HCT116 (cell line): ENCODE results near the gene CCZ1.
"Not testable (repeated sequence)": the region's sequence is repeated elsewhere in the genome, so short reads cannot be mapped to it uniquely, and the experiment has no call there.

Source experiments
- CEBPB ChIP-seq: IDR thresholded peaks from 2 replicates; pipeline ENCODE4 v1.6.1; 2012; ENCODE audit warnings: low read depth
- EGR1 ChIP-seq: IDR thresholded peaks from 2 replicates; pipeline ENCODE4 v1.6.1; 2012; ENCODE audit warnings: low read depth
- EZH2 ChIP-seq: fragments of 200-600 bp; sonication (generic); IDR thresholded peaks from 2 replicates; pipeline ENCODE4 v1.6.1; 2017; ENCODE audit warnings: antibody characterized with exemption, mixed run types
- POLR2A ChIP-seq: IDR thresholded peaks from 2 replicates; pipeline ENCODE4 v1.7.0; 2011; ENCODE audit warnings: borderline replicate concordance; ENCODE audit not compliant: insufficient read depth, insufficient read length; ENCODE audit errors: extremely low read depth
- RAD21 ChIP-seq: IDR thresholded peaks from 2 replicates; pipeline ENCODE4 v1.6.1; 2012; ENCODE audit warnings: low read depth, mild to moderate bottlenecking
- SRF ChIP-seq: IDR thresholded peaks from 2 replicates; pipeline ENCODE4 v1.6.1; 2012; ENCODE audit warnings: low read depth
- YY1 ChIP-seq: IDR thresholded peaks from 2 replicates; pipeline ENCODE4 v1.6.1; 2011; ENCODE audit warnings: low read length, low read depth, moderate library complexity, mild to moderate bottlenecking; ENCODE audit not compliant: insufficient replicate concordance; ENCODE audit errors: extremely low read depth
- ZFX ChIP-seq: fragments of 450-650 bp; IDR thresholded peaks from 2 replicates; pipeline ENCODE4 v1.6.1; 2017
- TF ChIP-seq, protein P1 (sequence below): IDR thresholded peaks from 2 replicates; pipeline ENCODE4 v1.6.1; 2012; ENCODE audit warnings: low read depth
- TF ChIP-seq, protein P2 (sequence below), 3 experiments: fragments of 200-600 bp in 1 of 3; sonication (generic) in 1 of 3; IDR thresholded peaks in 2 of 3; conservative IDR thresholded peaks in 1 of 3; 2 replicates each; pipeline ENCODE4 v1.5.1; 2012 to 2017; ENCODE audit warnings: low read depth in 2 of 3, low read length in 2 of 3, antibody characterized with exemption in 1 of 3, borderline replicate concordance in 1 of 3, control low read depth in 1 of 3, mild to moderate bottlenecking in 1 of 3, mixed read lengths in 1 of 3, mixed run types in 1 of 3, moderate library complexity in 1 of 3; ENCODE audit not compliant: insufficient read depth in 1 of 3
- TF ChIP-seq, protein P3 (sequence below): IDR thresholded peaks from 2 replicates; pipeline ENCODE4 v1.6.1; 2011; ENCODE audit warnings: mild to moderate bottlenecking, low read length, moderate library complexity; ENCODE audit not compliant: insufficient replicate concordance; ENCODE audit errors: extremely low read depth
- TF ChIP-seq, protein P4 (sequence below): IDR thresholded peaks from 2 replicates; pipeline ENCODE4 v1.6.1; 2012

DNA sequence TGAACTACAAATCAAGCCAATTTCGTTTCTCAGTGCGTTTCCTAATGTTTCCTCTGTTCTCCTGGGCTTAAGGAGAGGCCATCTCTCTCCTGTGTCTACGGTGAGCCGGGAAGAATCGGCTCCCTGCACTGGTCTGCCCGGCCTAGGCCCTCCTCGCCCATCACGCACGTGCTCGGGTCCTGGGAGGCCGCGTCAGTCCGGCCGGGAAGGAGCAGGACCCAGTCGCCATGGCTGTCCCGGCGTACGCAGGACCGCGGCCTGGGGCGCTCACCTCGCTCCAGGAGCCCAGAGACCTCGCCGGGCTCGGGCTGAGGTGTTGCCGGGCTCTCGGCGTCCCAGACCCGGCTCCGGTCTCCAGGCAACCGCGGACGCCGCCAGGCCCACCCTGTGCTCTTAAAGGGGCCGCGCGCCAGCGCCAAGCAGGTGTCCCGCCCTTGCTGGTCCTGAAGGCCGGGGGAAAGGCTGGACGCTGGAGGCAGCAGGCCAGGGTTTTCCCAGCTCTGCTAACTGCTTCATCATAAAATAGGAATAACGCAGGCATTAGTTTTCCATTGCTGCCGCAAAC lies 71.9 kb downstream of the CCZ1 start, which contains the start of gene RSPH10B:
- not testable (repeated sequence) for TF ChIP-seq POLR2A, EZH2, CEBPB, EGR1, YY1, SRF, ZFX, RAD21
- TF ChIP-seq, protein P1, sequence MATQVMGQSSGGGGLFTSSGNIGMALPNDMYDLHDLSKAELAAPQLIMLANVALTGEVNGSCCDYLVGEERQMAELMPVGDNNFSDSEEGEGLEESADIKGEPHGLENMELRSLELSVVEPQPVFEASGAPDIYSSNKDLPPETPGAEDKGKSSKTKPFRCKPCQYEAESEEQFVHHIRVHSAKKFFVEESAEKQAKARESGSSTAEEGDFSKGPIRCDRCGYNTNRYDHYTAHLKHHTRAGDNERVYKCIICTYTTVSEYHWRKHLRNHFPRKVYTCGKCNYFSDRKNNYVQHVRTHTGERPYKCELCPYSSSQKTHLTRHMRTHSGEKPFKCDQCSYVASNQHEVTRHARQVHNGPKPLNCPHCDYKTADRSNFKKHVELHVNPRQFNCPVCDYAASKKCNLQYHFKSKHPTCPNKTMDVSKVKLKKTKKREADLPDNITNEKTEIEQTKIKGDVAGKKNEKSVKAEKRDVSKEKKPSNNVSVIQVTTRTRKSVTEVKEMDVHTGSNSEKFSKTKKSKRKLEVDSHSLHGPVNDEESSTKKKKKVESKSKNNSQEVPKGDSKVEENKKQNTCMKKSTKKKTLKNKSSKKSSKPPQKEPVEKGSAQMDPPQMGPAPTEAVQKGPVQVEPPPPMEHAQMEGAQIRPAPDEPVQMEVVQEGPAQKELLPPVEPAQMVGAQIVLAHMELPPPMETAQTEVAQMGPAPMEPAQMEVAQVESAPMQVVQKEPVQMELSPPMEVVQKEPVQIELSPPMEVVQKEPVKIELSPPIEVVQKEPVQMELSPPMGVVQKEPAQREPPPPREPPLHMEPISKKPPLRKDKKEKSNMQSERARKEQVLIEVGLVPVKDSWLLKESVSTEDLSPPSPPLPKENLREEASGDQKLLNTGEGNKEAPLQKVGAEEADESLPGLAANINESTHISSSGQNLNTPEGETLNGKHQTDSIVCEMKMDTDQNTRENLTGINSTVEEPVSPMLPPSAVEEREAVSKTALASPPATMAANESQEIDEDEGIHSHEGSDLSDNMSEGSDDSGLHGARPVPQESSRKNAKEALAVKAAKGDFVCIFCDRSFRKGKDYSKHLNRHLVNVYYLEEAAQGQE, result not testable (repeated sequence)
- TF ChIP-seq, protein P2, sequence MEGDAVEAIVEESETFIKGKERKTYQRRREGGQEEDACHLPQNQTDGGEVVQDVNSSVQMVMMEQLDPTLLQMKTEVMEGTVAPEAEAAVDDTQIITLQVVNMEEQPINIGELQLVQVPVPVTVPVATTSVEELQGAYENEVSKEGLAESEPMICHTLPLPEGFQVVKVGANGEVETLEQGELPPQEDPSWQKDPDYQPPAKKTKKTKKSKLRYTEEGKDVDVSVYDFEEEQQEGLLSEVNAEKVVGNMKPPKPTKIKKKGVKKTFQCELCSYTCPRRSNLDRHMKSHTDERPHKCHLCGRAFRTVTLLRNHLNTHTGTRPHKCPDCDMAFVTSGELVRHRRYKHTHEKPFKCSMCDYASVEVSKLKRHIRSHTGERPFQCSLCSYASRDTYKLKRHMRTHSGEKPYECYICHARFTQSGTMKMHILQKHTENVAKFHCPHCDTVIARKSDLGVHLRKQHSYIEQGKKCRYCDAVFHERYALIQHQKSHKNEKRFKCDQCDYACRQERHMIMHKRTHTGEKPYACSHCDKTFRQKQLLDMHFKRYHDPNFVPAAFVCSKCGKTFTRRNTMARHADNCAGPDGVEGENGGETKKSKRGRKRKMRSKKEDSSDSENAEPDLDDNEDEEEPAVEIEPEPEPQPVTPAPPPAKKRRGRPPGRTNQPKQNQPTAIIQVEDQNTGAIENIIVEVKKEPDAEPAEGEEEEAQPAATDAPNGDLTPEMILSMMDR (IDR thresholded peaks at IDR 0.05 in 2 of 3, conservative IDR thresholded peaks at IDR 0.05 in 1 of 3; ENCODE audit: borderline replicate concordance in 1 of 3, insufficient read depth in 1 of 3, low read depth in 2 of 3, low read length in 2 of 3), result not testable (repeated sequence)
- TF ChIP-seq, protein P3, sequence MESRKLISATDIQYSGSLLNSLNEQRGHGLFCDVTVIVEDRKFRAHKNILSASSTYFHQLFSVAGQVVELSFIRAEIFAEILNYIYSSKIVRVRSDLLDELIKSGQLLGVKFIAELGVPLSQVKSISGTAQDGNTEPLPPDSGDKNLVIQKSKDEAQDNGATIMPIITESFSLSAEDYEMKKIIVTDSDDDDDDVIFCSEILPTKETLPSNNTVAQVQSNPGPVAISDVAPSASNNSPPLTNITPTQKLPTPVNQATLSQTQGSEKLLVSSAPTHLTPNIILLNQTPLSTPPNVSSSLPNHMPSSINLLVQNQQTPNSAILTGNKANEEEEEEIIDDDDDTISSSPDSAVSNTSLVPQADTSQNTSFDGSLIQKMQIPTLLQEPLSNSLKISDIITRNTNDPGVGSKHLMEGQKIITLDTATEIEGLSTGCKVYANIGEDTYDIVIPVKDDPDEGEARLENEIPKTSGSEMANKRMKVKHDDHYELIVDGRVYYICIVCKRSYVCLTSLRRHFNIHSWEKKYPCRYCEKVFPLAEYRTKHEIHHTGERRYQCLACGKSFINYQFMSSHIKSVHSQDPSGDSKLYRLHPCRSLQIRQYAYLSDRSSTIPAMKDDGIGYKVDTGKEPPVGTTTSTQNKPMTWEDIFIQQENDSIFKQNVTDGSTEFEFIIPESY, result not testable (repeated sequence)
- TF ChIP-seq, protein P4, sequence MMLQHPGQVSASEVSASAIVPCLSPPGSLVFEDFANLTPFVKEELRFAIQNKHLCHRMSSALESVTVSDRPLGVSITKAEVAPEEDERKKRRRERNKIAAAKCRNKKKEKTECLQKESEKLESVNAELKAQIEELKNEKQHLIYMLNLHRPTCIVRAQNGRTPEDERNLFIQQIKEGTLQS, result not testable (repeated sequence)
